Ascending aorta (tissue), 2 donors: ENCODE data around the gene ULK3. TPM values are rescaled to one million over a fixed set of nuclear protein-coding genes. Genes with fewer than 3 reads are reported as not detected.

Experiments used
- DNase-seq, 2 donors: peaks; one replicate each; pipeline ENCODE4 v3.0.0-alpha.2; 2019; ENCODE audit warnings: low spot score in 2 of 2
- H3K27ac ChIP-seq, 2 donors: fragments of 200-600 bp; sonication (generic); one replicate each; pipeline ENCODE4 v1.5.1; 2016 to 2017; ENCODE audit warnings: mild to moderate bottlenecking in 1 of 2
- H3K27me3 ChIP-seq: fragments of 200-600 bp; sonication (generic); one replicate; pipeline ENCODE4 v1.5.1; 2017
- H3K36me3 ChIP-seq, 2 donors: fragments of 200-600 bp; sonication (generic); one replicate each; pipeline ENCODE4 v1.5.1; 2016
- H3K4me1 ChIP-seq, 2 donors: fragments of 200-600 bp; sonication (generic); one replicate each; pipeline ENCODE4 v1.5.1; 2016 to 2017; ENCODE audit warnings: mild to moderate bottlenecking in 1 of 2
- H3K4me3 ChIP-seq, 2 donors: fragments of 200-600 bp; sonication (generic); one replicate each; pipeline ENCODE4 v1.5.1; 2016 to 2017; ENCODE audit warnings: mild to moderate bottlenecking in 1 of 2
- H3K9me3 ChIP-seq, 2 donors: fragments of 200-600 bp; sonication (generic); one replicate each; pipeline ENCODE4 v1.5.1; 2016
- intact Hi-C: fragments of 100-400 bp; cut with DNase I; formaldehyde crosslinking; loops from one replicate; pipeline ENCODE4 v1.15.1; 2023
- total RNA-seq: library from RNA; depleted of rRNA; stranded (reverse); fragments of >200 nt; gene quantifications from one replicate; pipeline ENCODE4 v1.1.0, GENCODE V29; 2016
- TF ChIP-seq, protein P1 (sequence below), 3 experiments: fragments of 200-600 bp in 2 of 3; fragments of 450-650 bp in 1 of 3; sonication (generic) in 2 of 3; IDR thresholded peaks; one replicate each; pipeline ENCODE4 v1.5.1; 2016 to 2019; ENCODE audit warnings: antibody characterized with exemption in 3 of 3, mild to moderate bottlenecking in 1 of 3, moderate library complexity in 1 of 3

Gene ULK3
- total RNA-seq, 1 donor from 2014 or later: 54.0 TPM

DNA sequence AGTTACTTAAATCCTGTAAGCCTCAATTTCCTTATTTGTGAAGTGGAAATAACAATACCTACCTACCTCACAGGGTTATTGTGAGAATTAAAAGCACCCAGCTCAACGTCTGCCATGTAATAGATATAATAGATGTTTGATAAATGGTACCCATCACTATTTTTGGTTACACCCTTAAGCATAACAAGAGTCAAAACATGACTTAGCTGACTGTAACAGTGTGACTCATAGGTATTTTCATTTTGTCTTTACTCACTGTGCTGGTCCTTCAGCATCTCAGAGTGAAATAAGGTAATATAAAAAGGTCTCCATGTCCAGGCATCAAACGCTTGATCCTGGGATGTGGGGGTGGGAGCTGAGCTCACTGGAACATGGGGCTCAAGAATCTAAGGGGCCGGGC is 13.5 kb downstream of the ULK3 start:
- DNase-seq: no peak
- peaks cover 10% of the 10 kb centered on the region for H3K27me3 ChIP-seq
- no peaks in the 10 kb centered on the region for H3K4me1 ChIP-seq
- no peaks in the 10 kb centered on the region for H3K9me3 ChIP-seq
- no peak overlapping the region for H3K27ac ChIP-seq
- no peaks in the 10 kb centered on the region for H3K36me3 ChIP-seq
- H3K4me3 ChIP-seq: no peak overlapping the region
- intact Hi-C loops: no loop called here
- TF ChIP-seq, protein P1, sequence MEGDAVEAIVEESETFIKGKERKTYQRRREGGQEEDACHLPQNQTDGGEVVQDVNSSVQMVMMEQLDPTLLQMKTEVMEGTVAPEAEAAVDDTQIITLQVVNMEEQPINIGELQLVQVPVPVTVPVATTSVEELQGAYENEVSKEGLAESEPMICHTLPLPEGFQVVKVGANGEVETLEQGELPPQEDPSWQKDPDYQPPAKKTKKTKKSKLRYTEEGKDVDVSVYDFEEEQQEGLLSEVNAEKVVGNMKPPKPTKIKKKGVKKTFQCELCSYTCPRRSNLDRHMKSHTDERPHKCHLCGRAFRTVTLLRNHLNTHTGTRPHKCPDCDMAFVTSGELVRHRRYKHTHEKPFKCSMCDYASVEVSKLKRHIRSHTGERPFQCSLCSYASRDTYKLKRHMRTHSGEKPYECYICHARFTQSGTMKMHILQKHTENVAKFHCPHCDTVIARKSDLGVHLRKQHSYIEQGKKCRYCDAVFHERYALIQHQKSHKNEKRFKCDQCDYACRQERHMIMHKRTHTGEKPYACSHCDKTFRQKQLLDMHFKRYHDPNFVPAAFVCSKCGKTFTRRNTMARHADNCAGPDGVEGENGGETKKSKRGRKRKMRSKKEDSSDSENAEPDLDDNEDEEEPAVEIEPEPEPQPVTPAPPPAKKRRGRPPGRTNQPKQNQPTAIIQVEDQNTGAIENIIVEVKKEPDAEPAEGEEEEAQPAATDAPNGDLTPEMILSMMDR (IDR thresholded peaks at IDR 0.05): no peak

DNA sequence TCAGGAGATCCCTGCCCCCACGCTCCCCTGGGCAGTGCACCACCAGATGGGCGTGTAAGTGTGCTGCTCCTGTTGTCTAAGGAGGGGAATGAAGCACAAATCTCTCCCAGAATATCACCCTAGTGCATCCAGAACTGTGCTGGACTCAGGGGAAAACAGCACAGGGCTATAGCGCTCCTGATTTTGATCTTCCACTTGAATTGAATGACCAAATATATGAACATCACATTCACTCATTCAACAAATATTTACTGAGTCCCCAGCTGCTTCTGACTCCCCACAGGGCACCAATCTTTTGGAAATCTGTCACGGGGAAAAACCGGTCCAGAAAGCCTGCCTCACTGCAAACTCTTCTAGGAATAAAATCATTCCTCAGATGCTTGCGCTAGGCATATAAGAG is 14.1 kb downstream of the ULK3 start:
- intact Hi-C loops: no loop called here
- H3K4me3 ChIP-seq: no peak overlapping the region
- DNase-seq: no peak
- H3K4me1 ChIP-seq: no peaks in the 10 kb centered on the region
- H3K27me3 ChIP-seq: peaks cover 10% of the 10 kb centered on the region
- no peaks in the 10 kb centered on the region for H3K36me3 ChIP-seq
- no peaks in the 10 kb centered on the region for H3K9me3 ChIP-seq
- H3K27ac ChIP-seq: no peak overlapping the region
- TF ChIP-seq, protein P1 (IDR thresholded peaks at IDR 0.05): no peak

GRCh38 chr15:74827614-74828013 is 15.3 kb downstream of the ULK3 start:
- intact Hi-C loops: no loop called here
- Histone ChIP-seq H3K4me3 (no peak overlapping the region), H3K36me3 (no peaks in the 10 kb centered on the region), H3K27ac (no peak overlapping the region), H3K27me3 (peaks cover 10% of the 10 kb centered on the region), H3K9me3 (no peaks in the 10 kb centered on the region), H3K4me1 (no peaks in the 10 kb centered on the region)
- DNase-seq: no peak
- TF ChIP-seq, protein P1 (IDR thresholded peaks at IDR 0.05): no peak

- intact Hi-C loops: no loop called here
- Histone ChIP-seq H3K27ac (no peak overlapping the region), H3K9me3 (no peaks in the 10 kb centered on the region), H3K36me3 (no peaks in the 10 kb centered on the region), H3K27me3 (peaks cover 10% of the 10 kb centered on the region), H3K4me3 (no peak overlapping the region), H3K4me1 (no peaks in the 10 kb centered on the region)
- DNase-seq: no peak
- TF ChIP-seq, protein P1 (IDR thresholded peaks at IDR 0.05): no peak
Observed at GRCh38 chr15:74826921-74827320, 16.0 kb downstream of the ULK3 start.

GRCh38 chr15:74826364-74826819 is 16.6 kb downstream of the ULK3 start, which contains the start of gene CPLX3:
Gene CPLX3, plus strand, starts transcription at chr15:74826627. Its CDS starts 77 bp downstream, at chr15:74826704.
- Histone ChIP-seq H3K36me3 (no peaks in the 10 kb centered on the region), H3K27ac (no peak within 1 kb of the TSS), H3K27me3 (peaks cover 10% of the 10 kb centered on the region), H3K4me1 (no peaks in the 10 kb centered on the region), H3K4me3 (no peak within 1 kb of the TSS), H3K9me3 (no peaks in the 10 kb centered on the region)
- TF ChIP-seq, protein P1 (IDR thresholded peaks at IDR 0.05): no peak
- intact Hi-C loops: no loop called here
- no peak for DNase-seq

DNA sequence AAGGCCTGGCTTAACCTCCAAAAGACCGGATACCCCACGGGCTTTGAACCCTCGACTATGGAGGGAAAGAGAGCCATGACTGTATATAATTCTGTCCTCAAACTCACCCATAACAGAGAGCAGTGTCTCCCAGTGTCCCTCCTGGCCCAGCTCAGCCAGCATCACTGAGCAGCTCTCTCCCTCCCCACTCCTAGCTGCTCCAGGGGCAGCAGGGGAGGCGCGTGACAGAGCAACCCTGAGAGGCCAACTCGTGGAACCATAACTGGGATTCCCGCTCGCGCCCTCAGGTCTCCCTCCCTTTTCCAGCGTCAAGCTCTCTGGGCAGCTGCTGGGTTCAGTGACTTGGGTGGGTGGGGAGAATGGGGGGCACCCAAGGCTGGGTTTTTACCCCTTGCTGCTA is 17.1 kb downstream of the ULK3 start:
- no peak for DNase-seq
- H3K4me3 ChIP-seq: no peak overlapping the region
- TF ChIP-seq, protein P1 (IDR thresholded peaks at IDR 0.05): no peak

More for the DNA sequence above, 17.1 kb downstream of the ULK3 start:
- intact Hi-C loops: no loop called here
- peaks cover 10% of the 10 kb centered on the region for H3K27me3 ChIP-seq
- H3K9me3 ChIP-seq: no peaks in the 10 kb centered on the region
- no peaks in the 10 kb centered on the region for H3K36me3 ChIP-seq
- H3K27ac ChIP-seq: no peak overlapping the region
- no peaks in the 10 kb centered on the region for H3K4me1 ChIP-seq
